ENCODE results near the gene FANCG.

FANCG gene

GRCh38 chr9:35072461-35073278, 7.1 kb downstream of the FANCG start, which contains the start of gene VCP:
TSS of gene VCP (minus strand) at chr9:35072625. CDS start at chr9:35072353, 272 bp downstream.
- in situ Hi-C loops (cut with HindIII; ENCODE audit: low pct_ligation_motif_present, low pct_unique_long_range_greater_than_20kb, low sequenced_read_pairs): no loop called here
- DNase-seq: peak; percentile 97

- DNase-seq: peak; percentile 80
- in situ Hi-C loops (cut with HindIII; ENCODE audit: low pct_ligation_motif_present, low pct_unique_long_range_greater_than_20kb, low sequenced_read_pairs): no loop called here
Observed at GRCh38 chr9:35071814-35072460, 7.8 kb downstream of the FANCG start.

- DNase-seq: peak; percentile 24
- in situ Hi-C loops (cut with HindIII; ENCODE audit: low pct_ligation_motif_present, low pct_unique_long_range_greater_than_20kb, low sequenced_read_pairs): no loop called here
Observed at GRCh38 chr9:35070823-35071813, 8.6 kb downstream of the FANCG start.

GRCh38 chr9:35069020-35069419, 10.7 kb downstream of the FANCG start:
- in situ Hi-C loops (cut with HindIII; ENCODE audit: low pct_ligation_motif_present, low pct_unique_long_range_greater_than_20kb, low sequenced_read_pairs): no loop called here
- no peak for DNase-seq

GRCh38 chr9:35067056-35067455, 12.7 kb downstream of the FANCG start:
- no peak for DNase-seq
- in situ Hi-C loops (cut with HindIII; ENCODE audit: low pct_ligation_motif_present, low pct_unique_long_range_greater_than_20kb, low sequenced_read_pairs): no loop called here

- no peak for DNase-seq
- in situ Hi-C loops (cut with HindIII; ENCODE audit: low pct_ligation_motif_present, low pct_unique_long_range_greater_than_20kb, low sequenced_read_pairs): no loop called here
Observed at GRCh38 chr9:35060548-35061207, 19.1 kb downstream of the FANCG start.

GRCh38 chr9:35059438-35059837, 20.3 kb downstream of the FANCG start:
- in situ Hi-C loops (cut with HindIII; ENCODE audit: low pct_ligation_motif_present, low pct_unique_long_range_greater_than_20kb, low sequenced_read_pairs): no loop called here

GRCh38 chr9:35057271-35057620, 22.5 kb downstream of the FANCG start:
- DNase-seq: no peak
- in situ Hi-C loops (cut with HindIII; ENCODE audit: low pct_ligation_motif_present, low pct_unique_long_range_greater_than_20kb, low sequenced_read_pairs): no loop called here

More at GRCh38 chr9:35059438-35059837, 20.3 kb downstream of the FANCG start:
- no peak for DNase-seq

- in situ Hi-C loops (cut with HindIII; ENCODE audit: low pct_ligation_motif_present, low pct_unique_long_range_greater_than_20kb, low sequenced_read_pairs): no loop called here
- DNase-seq: no peak
Observed at GRCh38 chr9:35056571-35057270, 23.0 kb downstream of the FANCG start.

- no peak for DNase-seq
- in situ Hi-C loops (cut with HindIII; ENCODE audit: low pct_ligation_motif_present, low pct_unique_long_range_greater_than_20kb, low sequenced_read_pairs): no loop called here
Observed at GRCh38 chr9:35054871-35055644, 24.7 kb downstream of the FANCG start.

- no peak for DNase-seq
- in situ Hi-C loops (cut with HindIII; ENCODE audit: low pct_ligation_motif_present, low pct_unique_long_range_greater_than_20kb, low sequenced_read_pairs): no loop called here
Observed at GRCh38 chr9:35054185-35054835, 25.4 kb downstream of the FANCG start.

- in situ Hi-C loops (cut with HindIII; ENCODE audit: low pct_ligation_motif_present, low pct_unique_long_range_greater_than_20kb, low sequenced_read_pairs): no loop called here
- DNase-seq: peak; percentile 46
Observed at GRCh38 chr9:35051069-35051967, 28.4 kb downstream of the FANCG start.

GRCh38 chr9:35048511-35048910, 31.2 kb downstream of the FANCG start:
- in situ Hi-C loops (cut with HindIII; ENCODE audit: low pct_ligation_motif_present, low pct_unique_long_range_greater_than_20kb, low sequenced_read_pairs): no loop called here
- no peak for DNase-seq

- no peak for DNase-seq
- in situ Hi-C loops (cut with HindIII; ENCODE audit: low pct_ligation_motif_present, low pct_unique_long_range_greater_than_20kb, low sequenced_read_pairs): no loop called here
Observed at GRCh38 chr9:35044071-35044470, 35.7 kb downstream of the FANCG start.

GRCh38 chr9:35042891-35043545, 36.7 kb downstream of the FANCG start:
- in situ Hi-C loops (cut with HindIII; ENCODE audit: low pct_ligation_motif_present, low pct_unique_long_range_greater_than_20kb, low sequenced_read_pairs): no loop called here

More at GRCh38 chr9:35042891-35043545, 36.7 kb downstream of the FANCG start:
- no peak for DNase-seq

Measured in ACHN (cell line).